Measurements from ENCODE around the gene PLEKHG1. TPM values are rescaled to one million over a fixed set of nuclear protein-coding genes. Genes with fewer than 3 reads are reported as not detected.

PLEKHG1 gene
- total RNA-seq, 1 experiment from 2014 or later = 0.08 TPM

DNA sequence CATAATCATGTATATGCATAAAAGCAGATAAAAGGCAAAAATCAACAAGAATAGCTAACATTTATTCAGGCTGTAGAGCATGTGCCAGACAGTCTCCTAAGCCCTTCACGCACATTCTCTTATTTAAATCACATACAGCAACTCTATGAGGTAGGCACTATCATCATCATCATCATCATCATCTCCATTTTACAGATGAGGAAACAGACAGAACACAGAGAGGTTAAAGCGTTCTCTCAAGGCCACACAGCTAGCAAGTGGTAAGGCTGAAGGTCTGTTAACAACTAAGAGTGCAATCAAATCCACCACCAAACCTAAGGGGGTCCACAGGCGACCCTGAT is 857 bp upstream of the PLEKHG1 start:
- Histone ChIP-seq H3K9me3 (replicated peaks) (no peaks in the 10 kb centered on the region), H3K36me3 (no peaks in the 10 kb centered on the region), H3K27ac (no peak overlapping the region), H3K4me1 (replicated peaks) (peaks cover 15% of the 10 kb centered on the region), H3K4me3 (no peak overlapping the region), H3K27me3 (replicated peaks) (peaks cover 63% of the 10 kb centered on the region)
- no peak for DNase-seq (ENCODE audit: low read depth in 1 of 2, low spot score in 2 of 2)

GRCh38 chr6:150600010-150600300 is 270 bp downstream of the PLEKHG1 start:
- Histone ChIP-seq H3K27ac (no peak overlapping the region), H3K4me3 (peak overlapping the region; percentile 36), H3K9me3 (replicated peaks) (no peaks in the 10 kb centered on the region), H3K36me3 (no peaks in the 10 kb centered on the region), H3K4me1 (replicated peaks) (peaks cover 15% of the 10 kb centered on the region), H3K27me3 (replicated peaks) (peaks cover 63% of the 10 kb centered on the region)
- no peak for DNase-seq (ENCODE audit: low read depth in 1 of 2, low spot score in 2 of 2)

DNA sequence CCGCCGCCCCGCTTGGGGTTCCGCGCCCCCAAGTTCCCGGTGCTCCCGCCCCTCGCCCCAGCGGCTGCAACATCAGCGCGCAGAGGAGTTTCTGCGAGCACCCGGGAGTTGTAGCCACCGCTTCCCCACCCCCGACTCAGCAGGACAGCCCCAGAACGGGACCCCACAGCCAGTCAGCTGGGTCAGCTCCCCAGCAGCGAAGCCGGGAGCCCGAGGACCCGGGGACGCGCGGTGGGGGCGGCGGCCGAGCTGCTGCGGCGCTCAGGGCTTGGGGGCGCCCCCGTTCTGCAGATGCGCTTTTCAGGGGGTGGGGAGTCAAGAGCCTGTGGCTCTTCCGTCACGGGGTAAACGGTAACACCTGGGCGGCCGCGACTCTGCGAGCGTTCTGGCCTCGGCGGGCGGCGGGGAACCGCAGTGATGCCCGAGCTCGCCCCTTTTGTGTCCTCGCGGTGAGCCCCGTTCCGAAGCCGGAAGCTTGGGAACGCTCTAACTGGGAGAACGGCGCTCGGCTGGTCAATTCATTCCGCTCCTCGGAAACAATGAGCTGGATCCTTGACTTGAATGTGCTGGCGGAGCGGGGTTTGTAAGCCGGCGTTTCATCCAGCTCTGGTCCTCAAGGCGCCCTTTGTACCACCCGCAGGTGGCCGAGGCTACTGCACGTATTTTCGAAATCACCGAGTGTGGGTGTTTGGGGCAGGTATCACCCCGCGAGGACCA is 774 bp downstream of the PLEKHG1 start:
- peak overlapping the region; percentile 36 for H3K4me3 ChIP-seq
- H3K27me3 ChIP-seq (replicated peaks) = peaks cover 62% of the 10 kb centered on the region
- H3K27ac ChIP-seq = no peak overlapping the region
- DNase-seq (ENCODE audit: low read depth in 1 of 2, low spot score in 2 of 2) = peak; percentile 43 to 69
- no peaks in the 10 kb centered on the region for H3K9me3 ChIP-seq (replicated peaks)
- H3K36me3 ChIP-seq = no peaks in the 10 kb centered on the region
- H3K4me1 ChIP-seq (replicated peaks) = peaks cover 15% of the 10 kb centered on the region

- Histone ChIP-seq H3K4me3 (no peak overlapping the region), H3K36me3 (no peaks in the 10 kb centered on the region), H3K9me3 (replicated peaks) (no peaks in the 10 kb centered on the region), H3K27me3 (replicated peaks) (peaks cover 55% of the 10 kb centered on the region), H3K27ac (no peak overlapping the region), H3K4me1 (replicated peaks) (peaks cover 15% of the 10 kb centered on the region)
- no peak for DNase-seq (ENCODE audit: low read depth in 1 of 2, low spot score in 2 of 2)
Measured at GRCh38 chr6:150601439-150601838, 1.8 kb downstream of the PLEKHG1 start.

DNA sequence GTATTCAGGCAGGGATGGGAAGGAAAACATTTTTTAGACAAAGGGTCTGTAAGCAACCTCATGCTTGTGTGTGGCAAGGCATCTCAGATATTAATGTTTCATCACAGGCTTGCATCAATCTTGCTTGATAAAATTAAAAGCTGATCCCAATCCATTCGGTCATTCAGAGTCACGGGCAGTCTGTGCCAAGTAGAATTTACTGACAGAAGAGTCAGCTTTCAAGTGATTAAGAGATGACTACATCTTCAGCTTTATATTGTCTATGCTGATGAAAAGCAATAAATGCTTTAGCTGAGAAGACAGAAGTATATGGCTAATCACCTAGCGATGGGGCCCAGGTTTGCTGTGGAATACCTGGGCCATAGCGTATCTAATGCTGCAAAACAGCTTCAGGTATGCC is 3.5 kb downstream of the PLEKHG1 start:
- Histone ChIP-seq H3K27ac (no peak overlapping the region), H3K36me3 (no peaks in the 10 kb centered on the region), H3K4me1 (replicated peaks) (peaks cover 15% of the 10 kb centered on the region), H3K4me3 (no peak overlapping the region), H3K27me3 (replicated peaks) (peaks cover 47% of the 10 kb centered on the region), H3K9me3 (replicated peaks) (no peaks in the 10 kb centered on the region)
- DNase-seq (ENCODE audit: low read depth in 1 of 2, low spot score in 2 of 2) = no peak

- Histone ChIP-seq H3K27me3 (replicated peaks) (peaks cover 34% of the 10 kb centered on the region), H3K4me3 (no peak overlapping the region), H3K9me3 (replicated peaks) (no peaks in the 10 kb centered on the region), H3K27ac (no peak overlapping the region), H3K4me1 (replicated peaks) (peaks cover 15% of the 10 kb centered on the region), H3K36me3 (no peaks in the 10 kb centered on the region)
- DNase-seq (ENCODE audit: low read depth in 1 of 2, low spot score in 2 of 2) = no peak
Measured at GRCh38 chr6:150604467-150604866, 4.8 kb downstream of the PLEKHG1 start.

GRCh38 chr6:150605333-150605732 is 5.6 kb downstream of the PLEKHG1 start:
- no peak overlapping the region for H3K27ac ChIP-seq
- no peaks in the 10 kb centered on the region for H3K36me3 ChIP-seq
- no peak overlapping the region for H3K4me3 ChIP-seq
- H3K9me3 ChIP-seq (replicated peaks) = no peaks in the 10 kb centered on the region
- DNase-seq (ENCODE audit: low read depth in 1 of 2, low spot score in 2 of 2) = no peak
- H3K27me3 ChIP-seq (replicated peaks) = peaks cover 26% of the 10 kb centered on the region
- peaks cover 6% of the 10 kb centered on the region for H3K4me1 ChIP-seq (replicated peaks)

GRCh38 chr6:150606168-150606591 is 6.5 kb downstream of the PLEKHG1 start:
- Histone ChIP-seq H3K9me3 (replicated peaks) (no peaks in the 10 kb centered on the region), H3K36me3 (no peaks in the 10 kb centered on the region), H3K27me3 (replicated peaks) (peaks cover 21% of the 10 kb centered on the region), H3K4me1 (replicated peaks) (no peaks in the 10 kb centered on the region), H3K4me3 (no peak overlapping the region), H3K27ac (no peak overlapping the region)
- no peak for DNase-seq (ENCODE audit: low read depth in 1 of 2, low spot score in 2 of 2)

- H3K27me3 ChIP-seq (replicated peaks) = peaks cover 15% of the 10 kb centered on the region
- no peaks in the 10 kb centered on the region for H3K36me3 ChIP-seq
- H3K27ac ChIP-seq = no peak overlapping the region
- H3K4me1 ChIP-seq (replicated peaks) = no peaks in the 10 kb centered on the region
- no peak for DNase-seq (ENCODE audit: low read depth in 1 of 2, low spot score in 2 of 2)
- H3K9me3 ChIP-seq (replicated peaks) = no peaks in the 10 kb centered on the region
- no peak overlapping the region for H3K4me3 ChIP-seq
Measured at GRCh38 chr6:150606647-150607328, 7.1 kb downstream of the PLEKHG1 start.

- no peaks in the 10 kb centered on the region for H3K9me3 ChIP-seq (replicated peaks)
- no peak overlapping the region for H3K4me3 ChIP-seq
- peaks cover 10% of the 10 kb centered on the region for H3K27me3 ChIP-seq (replicated peaks)
- H3K4me1 ChIP-seq (replicated peaks) = no peaks in the 10 kb centered on the region
- H3K36me3 ChIP-seq = no peaks in the 10 kb centered on the region
- no peak for DNase-seq (ENCODE audit: low read depth in 1 of 2, low spot score in 2 of 2)
- no peak overlapping the region for H3K27ac ChIP-seq
Measured at GRCh38 chr6:150607329-150607650, 7.6 kb downstream of the PLEKHG1 start.

DNA sequence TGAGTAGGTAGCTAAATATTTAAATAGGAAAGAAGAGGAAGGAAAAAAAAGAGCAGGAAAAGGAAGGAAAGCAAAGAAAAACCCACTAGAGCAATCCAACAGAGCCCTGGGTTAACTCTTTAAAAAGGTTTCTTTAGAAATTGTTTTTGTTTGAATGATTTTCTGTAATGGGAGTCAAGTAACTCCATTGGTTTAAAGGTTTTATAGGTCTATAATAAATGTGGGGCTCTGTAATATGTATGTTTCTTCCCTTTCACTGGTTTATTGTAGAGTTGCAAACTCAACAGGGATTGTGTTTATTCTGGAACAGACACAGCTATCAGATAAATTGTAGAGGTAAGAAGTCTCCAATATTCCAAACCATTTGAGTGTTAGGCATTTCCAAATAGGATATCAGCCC is 10.9 kb downstream of the PLEKHG1 start:
- H3K9me3 ChIP-seq (replicated peaks) = no peaks in the 10 kb centered on the region
- no peaks in the 10 kb centered on the region for H3K36me3 ChIP-seq
- H3K4me1 ChIP-seq (replicated peaks) = no peaks in the 10 kb centered on the region
- peaks cover 4% of the 10 kb centered on the region for H3K27me3 ChIP-seq (replicated peaks)
- no peak overlapping the region for H3K27ac ChIP-seq
- no peak for DNase-seq (ENCODE audit: low read depth in 1 of 2, low spot score in 2 of 2)
- H3K4me3 ChIP-seq = no peak overlapping the region

GRCh38 chr6:150613269-150613668 is 13.6 kb downstream of the PLEKHG1 start:
- H3K4me3 ChIP-seq = no peak overlapping the region
- H3K9me3 ChIP-seq (replicated peaks) = no peaks in the 10 kb centered on the region
- peaks cover 4% of the 10 kb centered on the region for H3K27me3 ChIP-seq (replicated peaks)
- H3K4me1 ChIP-seq (replicated peaks) = 0 out of 2 replicates have a peak, but pooled peaks cover 2% of the 10 kb centered on the region
- no peak overlapping the region for H3K27ac ChIP-seq
- no peak for DNase-seq (ENCODE audit: low read depth in 1 of 2, low spot score in 2 of 2)
- H3K36me3 ChIP-seq = no peaks in the 10 kb centered on the region

DNA sequence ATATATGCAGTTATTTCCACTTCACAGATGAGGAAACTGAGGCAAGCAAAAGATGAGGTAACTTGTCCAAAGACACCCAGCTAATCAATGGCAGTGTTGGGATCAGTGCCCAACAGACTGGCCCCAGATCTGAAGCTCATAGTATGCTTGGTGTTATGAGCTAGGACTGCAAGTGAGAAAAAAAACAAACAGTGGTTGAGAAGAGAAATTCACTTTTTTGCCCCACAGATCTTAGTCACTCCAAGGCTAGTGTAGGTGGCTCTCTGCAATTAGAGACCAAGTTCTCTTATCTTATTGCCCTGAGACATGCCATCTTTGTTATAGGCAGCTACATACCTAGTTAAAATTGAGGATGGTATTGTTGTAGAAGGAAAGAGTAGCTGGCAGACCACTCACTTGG is 16.3 kb downstream of the PLEKHG1 start:
- no peaks in the 10 kb centered on the region for H3K36me3 ChIP-seq
- H3K4me1 ChIP-seq (replicated peaks) = 0 out of 2 replicates have a peak, but pooled peaks cover 2% of the 10 kb centered on the region
- no peak overlapping the region for H3K27ac ChIP-seq
- H3K27me3 ChIP-seq (replicated peaks) = no peaks in the 10 kb centered on the region; the same call in 1 of the 2 replicates
- H3K9me3 ChIP-seq (replicated peaks) = no peaks in the 10 kb centered on the region
- H3K4me3 ChIP-seq = no peak overlapping the region
- DNase-seq (ENCODE audit: low read depth in 1 of 2, low spot score in 2 of 2) = no peak

GRCh38 chr6:150616586-150616985 is 16.9 kb downstream of the PLEKHG1 start:
- H3K36me3 ChIP-seq = no peaks in the 10 kb centered on the region
- no peak overlapping the region for H3K4me3 ChIP-seq
- no peak for DNase-seq (ENCODE audit: low read depth in 1 of 2, low spot score in 2 of 2)
- no peaks in the 10 kb centered on the region for H3K27me3 ChIP-seq (replicated peaks)
- no peaks in the 10 kb centered on the region for H3K9me3 ChIP-seq (replicated peaks)
- H3K4me1 ChIP-seq (replicated peaks) = 0 out of 2 replicates have a peak, but pooled peaks cover 2% of the 10 kb centered on the region
- no peak overlapping the region for H3K27ac ChIP-seq

Data from SJSA1 (cell line).